Measurements from ENCODE around the gene C19orf25. TPM values are rescaled to one million over a fixed set of nuclear protein-coding genes. Genes with fewer than 3 reads are reported as not detected.

The C19orf25 gene
- total and polyA plus RNA-seq, 9 of the 15 experiments (the other 6 are each of a cell fraction or from before 2014, with no cell fraction given): 0.79 to 96.0 (median 36.1) TPM

DNA sequence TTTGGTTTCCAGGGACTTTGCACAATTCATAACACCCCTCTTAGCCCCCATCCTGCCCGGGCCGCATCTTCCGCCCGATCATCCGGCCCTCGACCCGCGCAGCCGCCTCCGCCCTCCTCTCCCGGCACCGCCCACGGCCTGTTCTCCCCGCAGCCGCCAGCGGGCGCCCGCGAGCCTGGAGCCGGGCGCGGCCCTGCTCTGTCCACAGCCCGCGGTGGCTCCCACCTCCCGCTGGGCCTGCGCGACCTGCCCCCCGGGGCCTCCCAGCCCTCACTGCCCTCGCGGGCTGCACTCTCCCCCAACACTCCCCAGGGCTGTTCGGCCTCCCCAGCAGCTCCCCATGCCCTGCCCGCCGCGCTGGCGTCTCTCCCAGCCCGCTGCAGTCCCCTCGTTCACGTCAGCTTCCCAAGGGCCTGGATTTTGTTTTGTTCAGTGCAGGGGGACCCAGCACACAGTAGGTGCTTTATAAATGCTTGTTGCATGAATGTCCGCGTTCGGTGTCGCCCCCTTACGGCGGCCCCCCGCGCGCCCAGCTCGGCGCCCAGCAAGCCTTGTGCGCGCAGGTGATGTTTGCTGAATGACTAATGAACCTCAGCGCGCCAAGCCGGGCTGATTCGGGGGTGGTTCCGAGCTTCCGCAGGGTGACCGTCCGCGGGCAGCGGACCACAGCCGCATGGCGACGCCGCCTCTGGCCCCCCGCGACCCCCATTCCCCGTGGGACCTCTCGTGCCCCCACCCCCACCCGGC, 33.7 kb downstream of the C19orf25 start (continued):
- peak; percentile 35; the same call in 1 of the 2 replicates for TF ChIP-seq RBFOX2 (IDR thresholded peaks at IDR 0.05; ENCODE audit: low read depth, low read length)
- TF ChIP-seq, protein P1, sequence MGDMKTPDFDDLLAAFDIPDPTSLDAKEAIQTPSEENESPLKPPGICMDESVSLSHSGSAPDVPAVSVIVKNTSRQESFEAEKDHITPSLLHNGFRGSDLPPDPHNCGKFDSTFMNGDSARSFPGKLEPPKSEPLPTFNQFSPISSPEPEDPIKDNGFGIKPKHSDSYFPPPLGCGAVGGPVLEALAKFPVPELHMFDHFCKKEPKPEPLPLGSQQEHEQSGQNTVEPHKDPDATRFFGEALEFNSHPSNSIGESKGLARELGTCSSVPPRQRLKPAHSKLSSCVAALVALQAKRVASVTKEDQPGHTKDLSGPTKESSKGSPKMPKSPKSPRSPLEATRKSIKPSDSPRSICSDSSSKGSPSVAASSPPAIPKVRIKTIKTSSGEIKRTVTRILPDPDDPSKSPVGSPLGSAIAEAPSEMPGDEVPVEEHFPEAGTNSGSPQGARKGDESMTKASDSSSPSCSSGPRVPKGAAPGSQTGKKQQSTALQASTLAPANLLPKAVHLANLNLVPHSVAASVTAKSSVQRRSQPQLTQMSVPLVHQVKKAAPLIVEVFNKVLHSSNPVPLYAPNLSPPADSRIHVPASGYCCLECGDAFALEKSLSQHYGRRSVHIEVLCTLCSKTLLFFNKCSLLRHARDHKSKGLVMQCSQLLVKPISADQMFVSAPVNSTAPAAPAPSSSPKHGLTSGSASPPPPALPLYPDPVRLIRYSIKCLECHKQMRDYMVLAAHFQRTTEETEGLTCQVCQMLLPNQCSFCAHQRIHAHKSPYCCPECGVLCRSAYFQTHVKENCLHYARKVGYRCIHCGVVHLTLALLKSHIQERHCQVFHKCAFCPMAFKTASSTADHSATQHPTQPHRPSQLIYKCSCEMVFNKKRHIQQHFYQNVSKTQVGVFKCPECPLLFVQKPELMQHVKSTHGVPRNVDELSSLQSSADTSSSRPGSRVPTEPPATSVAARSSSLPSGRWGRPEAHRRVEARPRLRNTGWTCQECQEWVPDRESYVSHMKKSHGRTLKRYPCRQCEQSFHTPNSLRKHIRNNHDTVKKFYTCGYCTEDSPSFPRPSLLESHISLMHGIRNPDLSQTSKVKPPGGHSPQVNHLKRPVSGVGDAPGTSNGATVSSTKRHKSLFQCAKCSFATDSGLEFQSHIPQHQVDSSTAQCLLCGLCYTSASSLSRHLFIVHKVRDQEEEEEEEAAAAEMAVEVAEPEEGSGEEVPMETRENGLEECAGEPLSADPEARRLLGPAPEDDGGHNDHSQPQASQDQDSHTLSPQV (IDR thresholded peaks at IDR 0.05): no peak
- no peak for TF ChIP-seq KLF10 (CRISPR knock-in tag; IDR thresholded peaks at IDR 0.05)
- no peak for TF ChIP-seq SREBF1 (IDR thresholded peaks at IDR 0.05; ENCODE audit: borderline replicate concordance, low read depth, low read length)
- TF ChIP-seq, protein P2, sequence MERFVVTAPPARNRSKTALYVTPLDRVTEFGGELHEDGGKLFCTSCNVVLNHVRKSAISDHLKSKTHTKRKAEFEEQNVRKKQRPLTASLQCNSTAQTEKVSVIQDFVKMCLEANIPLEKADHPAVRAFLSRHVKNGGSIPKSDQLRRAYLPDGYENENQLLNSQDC (CRISPR knock-in tag; IDR thresholded peaks at IDR 0.05): no peak
- TF ChIP-seq PHTF2 (CRISPR knock-in tag; IDR thresholded peaks at IDR 0.05): no peak
- no peak for TF ChIP-seq ARHGAP35 (IDR thresholded peaks at IDR 0.05; ENCODE audit: partially characterized antibody)
- TF ChIP-seq ZNF408 (CRISPR knock-in tag; IDR thresholded peaks at IDR 0.05; ENCODE audit: low read depth): no peak
- TF ChIP-seq ELF4 (CRISPR knock-in tag; IDR thresholded peaks at IDR 0.05): no peak
- TF ChIP-seq, protein P3, sequence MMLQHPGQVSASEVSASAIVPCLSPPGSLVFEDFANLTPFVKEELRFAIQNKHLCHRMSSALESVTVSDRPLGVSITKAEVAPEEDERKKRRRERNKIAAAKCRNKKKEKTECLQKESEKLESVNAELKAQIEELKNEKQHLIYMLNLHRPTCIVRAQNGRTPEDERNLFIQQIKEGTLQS (IDR thresholded peaks at IDR 0.05): no peak
- TF ChIP-seq, protein P3 (CRISPR knock-in tag; conservative IDR thresholded peaks at IDR 0.05): no peak
- peak; percentile 95 for TF ChIP-seq EGR1 (conservative IDR thresholded peaks at IDR 0.05)
- no peak for TF ChIP-seq CHD2 (IDR thresholded peaks at IDR 0.05; ENCODE audit: low read depth, low read length)
- no peak for TF ChIP-seq RBM17 (IDR thresholded peaks at IDR 0.05; ENCODE audit: borderline replicate concordance, low read depth, low read length)
- TF ChIP-seq TAF7 (tag; IDR thresholded peaks at IDR 0.05): no peak
- TF ChIP-seq, protein P4, sequence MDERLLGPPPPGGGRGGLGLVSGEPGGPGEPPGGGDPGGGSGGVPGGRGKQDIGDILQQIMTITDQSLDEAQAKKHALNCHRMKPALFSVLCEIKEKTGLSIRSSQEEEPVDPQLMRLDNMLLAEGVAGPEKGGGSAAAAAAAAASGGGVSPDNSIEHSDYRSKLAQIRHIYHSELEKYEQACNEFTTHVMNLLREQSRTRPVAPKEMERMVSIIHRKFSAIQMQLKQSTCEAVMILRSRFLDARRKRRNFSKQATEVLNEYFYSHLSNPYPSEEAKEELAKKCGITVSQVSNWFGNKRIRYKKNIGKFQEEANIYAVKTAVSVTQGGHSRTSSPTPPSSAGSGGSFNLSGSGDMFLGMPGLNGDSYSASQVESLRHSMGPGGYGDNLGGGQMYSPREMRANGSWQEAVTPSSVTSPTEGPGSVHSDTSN (CRISPR knock-in tag; IDR thresholded peaks at IDR 0.05; ENCODE audit: low read depth): no peak
- TF ChIP-seq, protein P4 (tag; conservative IDR thresholded peaks at IDR 0.05; ENCODE audit: low read depth): no peak
- 0 out of 2 replicates have a peak, but pooled peaks have one; percentile 2 for TF ChIP-seq ZNF121 (CRISPR knock-in tag; conservative IDR thresholded peaks at IDR 0.05)
- TF ChIP-seq, protein P5, sequence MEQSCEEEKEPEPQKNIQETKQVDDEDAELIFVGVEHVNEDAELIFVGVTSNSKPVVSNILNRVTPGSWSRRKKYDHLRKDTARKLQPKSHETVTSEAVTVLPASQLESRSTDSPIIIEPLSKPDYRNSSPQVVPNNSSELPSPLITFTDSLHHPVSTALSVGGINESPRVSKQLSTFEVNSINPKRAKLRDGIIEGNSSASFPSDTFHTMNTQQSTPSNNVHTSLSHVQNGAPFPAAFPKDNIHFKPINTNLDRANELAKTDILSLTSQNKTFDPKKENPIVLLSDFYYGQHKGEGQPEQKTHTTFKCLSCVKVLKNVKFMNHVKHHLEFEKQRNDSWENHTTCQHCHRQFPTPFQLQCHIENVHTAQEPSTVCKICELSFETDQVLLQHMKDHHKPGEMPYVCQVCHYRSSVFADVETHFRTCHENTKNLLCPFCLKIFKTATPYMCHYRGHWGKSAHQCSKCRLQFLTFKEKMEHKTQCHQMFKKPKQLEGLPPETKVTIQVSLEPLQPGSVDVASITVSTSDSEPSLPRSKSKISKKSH (CRISPR knock-in tag; IDR thresholded peaks at IDR 0.05): no peak
- TF ChIP-seq OTX1 (CRISPR knock-in tag; IDR thresholded peaks at IDR 0.05): no peak

All from K562 (cell line).